CD4-positive, CD25-positive, alpha-beta regulatory T cell (primary cell): ENCODE data around the gene DHX35. TPM values are rescaled to one million over a fixed set of nuclear protein-coding genes. Genes with fewer than 3 reads are reported as not detected.

Experiments
- ATAC-seq, 2 donors: fragments of 150-1000 bp; cut with Tn5 transposase; one replicate each; pipeline ENCODE4 v1.10.0; 2021; ENCODE audit warnings: low read depth in 2 of 2, moderate number of reproducible peaks in 2 of 2, moderate library complexity in 1 of 2
- DNase-seq, 3 donors: peaks; one replicate each; pipeline versions ENCODE4 v3.0.0 to v3.0.0-alpha.2; 2012 to 2022; ENCODE audit warnings: mixed read lengths in 1 of 3
- H3K27ac ChIP-seq: one replicate; pipeline ENCODE4 v1.7.0; 2013; ENCODE audit warnings: mild to moderate bottlenecking, low read length; ENCODE audit not compliant: insufficient read depth, poor library complexity, severe bottlenecking
- H3K27me3 ChIP-seq: one replicate; pipeline ENCODE4 v1.7.0; 2013; ENCODE audit warnings: low read length; ENCODE audit not compliant: control insufficient read depth, insufficient read depth
- H3K36me3 ChIP-seq: one replicate; pipeline ENCODE4 v1.7.0; 2013; ENCODE audit warnings: mild to moderate bottlenecking, low read length, moderate library complexity; ENCODE audit not compliant: control insufficient read depth, insufficient read depth
- H3K4me1 ChIP-seq: 2 replicates; pipeline ENCODE4 v1.7.0; 2013; ENCODE audit warnings: mild to moderate bottlenecking, low read length; ENCODE audit not compliant: insufficient read depth, control insufficient read depth, poor library complexity, severe bottlenecking
- H3K4me3 ChIP-seq: one replicate; pipeline ENCODE4 v1.7.0; 2013; ENCODE audit warnings: low read depth, mild to moderate bottlenecking, low read length, moderate library complexity
- H3K9me3 ChIP-seq, 2 experiments: 1 replicate in 1 of 2; 2 replicates in 1 of 2; pipeline ENCODE4 v1.7.0; 2013; ENCODE audit warnings: low read length in 2 of 2, mild to moderate bottlenecking in 1 of 2, moderate library complexity in 1 of 2; ENCODE audit not compliant: control insufficient read depth in 2 of 2
- H3K27ac Mint-ChIP-seq, 3 donors: one replicate each; pipeline ENCODE4 v1.8.0; 2020 to 2022; ENCODE audit warnings: mild to moderate bottlenecking in 3 of 3, mixed read lengths in 3 of 3, moderate library complexity in 2 of 3
- H3K27me3 Mint-ChIP-seq: one replicate; pipeline ENCODE4 v1.8.0; 2022; ENCODE audit warnings: mild to moderate bottlenecking, mixed read lengths
- H3K36me3 Mint-ChIP-seq: one replicate; pipeline ENCODE4 v1.8.0; 2020; ENCODE audit warnings: mixed read lengths
- H3K4me1 Mint-ChIP-seq, 4 donors: one replicate each; pipeline ENCODE4 v1.8.0; 2020 to 2022; ENCODE audit warnings: mixed read lengths in 4 of 4, mild to moderate bottlenecking in 1 of 4
- H3K4me3 Mint-ChIP-seq, 4 donors: one replicate each; pipeline ENCODE4 v1.8.0; 2020 to 2022; ENCODE audit warnings: mild to moderate bottlenecking in 4 of 4, mixed read lengths in 4 of 4, moderate library complexity in 3 of 4
- H3K9me3 Mint-ChIP-seq, 7 donors: one replicate each; pipeline ENCODE4 v1.8.0; 2020 to 2022; ENCODE audit warnings: mixed read lengths in 7 of 7, mild to moderate bottlenecking in 3 of 7, moderate library complexity in 2 of 7
- polyA plus RNA-seq, 4 donors: library from polyadenylated mRNA; unstranded; fragments of 300-500 nt; fragmentation: Illumina TruSeq; gene quantifications; one replicate each; pipeline ENCODE4 v1.2.3, GENCODE V29; 2021
- total RNA-seq: library from RNA; stranded (reverse); gene quantifications from one replicate; pipeline ENCODE4 v1.2.3, GENCODE V29; 2022

Gene DHX35
- total and polyA plus RNA-seq, 5 donors from 2014 or later: 4.0 to 12.4 (median 5.7) TPM

GRCh38 chr20:39050555-39050902 lies 88.4 kb downstream of the DHX35 start:
- Histone ChIP-seq H3K4me1 (peaks cover 11% of the 10 kb centered on the region), H3K4me3 (peak overlapping the region; percentile 54), H3K27me3 (peaks cover 2% of the 10 kb centered on the region), H3K36me3 (no peaks in the 10 kb centered on the region), H3K27ac (no peak overlapping the region), H3K9me3 (no peaks in the 10 kb centered on the region)
- no peaks in the 10 kb centered on the region for H3K27me3 Mint-ChIP-seq
- peak overlapping the region; percentile 71 to 86 (median 84) for H3K4me3 Mint-ChIP-seq
- DNase-seq: no peak
- no peaks in the 10 kb centered on the region for H3K36me3 Mint-ChIP-seq
- peaks cover 0 to 17% (median 2%) of the 10 kb centered on the region in 4 donors for H3K4me1 Mint-ChIP-seq
- no peak for ATAC-seq
- no peaks in the 10 kb centered on the region for H3K9me3 Mint-ChIP-seq
- H3K27ac Mint-ChIP-seq: peak overlapping the region in 1 of 3 donors; percentile 54

GRCh38 chr20:39052676-39053075 lies 90.5 kb downstream of the DHX35 start:
- peaks cover 0 to 17% (median 2%) of the 10 kb centered on the region in 4 donors for H3K4me1 Mint-ChIP-seq
- Histone ChIP-seq H3K36me3 (no peaks in the 10 kb centered on the region), H3K27ac (no peak overlapping the region), H3K27me3 (peaks cover 2% of the 10 kb centered on the region), H3K9me3 (no peaks in the 10 kb centered on the region), H3K4me1 (peaks cover 11% of the 10 kb centered on the region), H3K4me3 (no peak overlapping the region)
- peak overlapping the region in 1 of 4 donors; percentile 48 for H3K4me3 Mint-ChIP-seq
- H3K27ac Mint-ChIP-seq: no peak overlapping the region
- ATAC-seq (no peak), DNase-seq (no peak)
- no peaks in the 10 kb centered on the region for H3K9me3 Mint-ChIP-seq
- H3K36me3 Mint-ChIP-seq: no peaks in the 10 kb centered on the region
- no peaks in the 10 kb centered on the region for H3K27me3 Mint-ChIP-seq

GRCh38 chr20:39057143-39057542 lies 95.0 kb downstream of the DHX35 start:
- H3K27me3 Mint-ChIP-seq: peaks cover 7% of the 10 kb centered on the region
- no peaks in the 10 kb centered on the region for H3K4me1 ChIP-seq
- H3K4me1 Mint-ChIP-seq: no peaks in the 10 kb centered on the region

GRCh38 chr20:39057911-39058310 lies 95.8 kb downstream of the DHX35 start:
- no peak for DNase-seq
- Mint-ChIP-seq H3K4me1 (no peaks in the 10 kb centered on the region), H3K36me3 (no peaks in the 10 kb centered on the region), H3K27me3 (peaks cover 7% of the 10 kb centered on the region), H3K27ac (no peak overlapping the region), H3K9me3 (no peaks in the 10 kb centered on the region), H3K4me3 (no peak overlapping the region)
- no peaks in the 10 kb centered on the region for H3K4me1 ChIP-seq
- H3K9me3 ChIP-seq: no peaks in the 10 kb centered on the region
- no peaks in the 10 kb centered on the region for H3K36me3 ChIP-seq
- H3K27ac ChIP-seq: no peak overlapping the region
- peaks cover 2% of the 10 kb centered on the region for H3K27me3 ChIP-seq
- ATAC-seq: no peak
- no peak overlapping the region for H3K4me3 ChIP-seq

More at GRCh38 chr20:39057143-39057542, 95.0 kb downstream of the DHX35 start:
- no peaks in the 10 kb centered on the region for H3K9me3 Mint-ChIP-seq
- H3K36me3 Mint-ChIP-seq: no peaks in the 10 kb centered on the region
- no peak overlapping the region for H3K27ac Mint-ChIP-seq
- H3K4me3 ChIP-seq: no peak overlapping the region
- no peaks in the 10 kb centered on the region for H3K36me3 ChIP-seq
- H3K27me3 ChIP-seq: peaks cover 2% of the 10 kb centered on the region
- ATAC-seq: no peak
- DNase-seq: no peak
- no peak overlapping the region for H3K27ac ChIP-seq
- H3K9me3 ChIP-seq: no peaks in the 10 kb centered on the region
- no peak overlapping the region for H3K4me3 Mint-ChIP-seq

GRCh38 chr20:39059036-39059435 lies 96.9 kb downstream of the DHX35 start:
- peaks cover 7% of the 10 kb centered on the region for H3K27me3 Mint-ChIP-seq
- no peaks in the 10 kb centered on the region for H3K4me1 ChIP-seq
- H3K4me1 Mint-ChIP-seq: no peaks in the 10 kb centered on the region

GRCh38 chr20:39066471-39067242 lies 104.5 kb downstream of the DHX35 start:
- Histone ChIP-seq H3K27me3 (peaks cover 4% of the 10 kb centered on the region), H3K36me3 (no peaks in the 10 kb centered on the region), H3K4me1 (no peaks in the 10 kb centered on the region), H3K27ac (no peak overlapping the region), H3K9me3 (peaks cover 0 to 4% of the 10 kb centered on the region in 2 experiments), H3K4me3 (no peak overlapping the region)
- ATAC-seq (no peak), DNase-seq (no peak)
- Mint-ChIP-seq H3K9me3 (peaks cover 0 to 8% (median 5%) of the 10 kb centered on the region in 7 donors), H3K36me3 (no peaks in the 10 kb centered on the region), H3K27me3 (peaks cover 24% of the 10 kb centered on the region), H3K4me1 (no peaks in the 10 kb centered on the region), H3K4me3 (no peak overlapping the region), H3K27ac (no peak overlapping the region)

More at GRCh38 chr20:39059036-39059435, 96.9 kb downstream of the DHX35 start:
- Mint-ChIP-seq H3K27ac (no peak overlapping the region), H3K9me3 (no peaks in the 10 kb centered on the region), H3K36me3 (no peaks in the 10 kb centered on the region), H3K4me3 (no peak overlapping the region)
- Histone ChIP-seq H3K27ac (no peak overlapping the region), H3K27me3 (no peaks in the 10 kb centered on the region), H3K4me3 (no peak overlapping the region), H3K36me3 (no peaks in the 10 kb centered on the region), H3K9me3 (no peaks in the 10 kb centered on the region)
- no peak for ATAC-seq
- DNase-seq: no peak

GRCh38 chr20:39067526-39068216 lies 105.5 kb downstream of the DHX35 start:
- Histone ChIP-seq H3K36me3 (no peaks in the 10 kb centered on the region), H3K27ac (no peak overlapping the region), H3K4me3 (no peak overlapping the region), H3K9me3 (peaks cover 0 to 4% of the 10 kb centered on the region in 2 experiments), H3K27me3 (peaks cover 4% of the 10 kb centered on the region), H3K4me1 (no peaks in the 10 kb centered on the region)
- Mint-ChIP-seq H3K27ac (no peak overlapping the region), H3K36me3 (no peaks in the 10 kb centered on the region), H3K27me3 (peaks cover 24% of the 10 kb centered on the region), H3K4me3 (no peak overlapping the region), H3K9me3 (peaks cover 0 to 8% (median 5%) of the 10 kb centered on the region in 7 donors), H3K4me1 (no peaks in the 10 kb centered on the region)
- ATAC-seq (no peak), DNase-seq (no peak)
